ENCODE measurements around the gene HSPA9. TPM values are rescaled to one million over a fixed set of nuclear protein-coding genes. Genes with fewer than 3 reads are reported as not detected.
A peak's percentile ranks its signal among the peaks of the same experiment; 100 is the strongest.

The HSPA9 gene
- total and polyA plus RNA-seq, 2 of the 8 experiments (the other 6 are each of a cell fraction or from before 2014, with no cell fraction given), result 191 to 395 TPM

DNA sequence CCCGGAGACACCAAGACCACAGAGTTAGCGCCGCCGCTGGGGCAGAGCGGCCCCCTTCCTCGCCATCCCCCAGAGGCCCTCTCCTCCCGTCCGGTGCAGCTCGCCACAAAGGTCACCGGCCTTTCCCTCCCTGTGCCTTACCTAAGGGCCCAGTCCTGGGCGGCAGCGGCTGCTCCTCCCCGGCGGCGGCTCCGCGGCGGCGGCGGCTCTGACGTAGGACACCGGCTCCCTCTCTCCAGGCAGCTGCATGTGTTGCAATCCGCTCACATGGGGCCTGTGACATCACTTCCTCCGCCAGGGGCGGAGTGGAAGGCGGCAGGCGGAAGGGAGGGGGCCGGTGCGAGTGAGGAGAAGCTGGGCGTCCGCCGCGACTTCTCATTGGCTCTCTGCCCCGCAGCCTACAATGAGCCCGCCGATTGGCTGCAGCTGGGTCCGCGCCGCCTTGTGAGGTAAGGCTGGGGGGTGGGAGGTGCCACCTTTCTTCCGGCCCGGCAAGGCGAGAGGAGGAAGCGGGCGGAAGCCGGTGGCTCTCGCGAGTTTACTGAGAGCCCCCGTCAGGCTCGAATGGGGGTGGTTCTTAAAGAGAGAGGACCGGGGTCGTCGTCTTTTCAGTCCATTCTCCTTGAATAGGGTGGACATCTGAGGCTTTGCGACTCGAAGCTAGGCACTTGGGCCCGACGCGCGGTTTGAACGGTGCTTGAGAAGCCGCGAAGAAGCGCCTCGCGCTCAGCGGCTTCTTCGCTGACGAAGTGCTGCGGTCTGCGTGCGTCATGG lies 32.1 kb downstream of the HSPA9 start, which contains the start of gene ETF1:
Gene ETF1 (minus strand): TSS at position 281 of the 774 bp plus-strand sequence. CDS start 318 bp downstream, outside the sequence.
- Histone ChIP-seq H2BK20ac (ENCODE audit: low read length) (no peak within 1 kb of the TSS), H4K5ac (ENCODE audit: insufficient read length, low read depth, low read length) (peak within 1 kb of the TSS; percentile 98), H2BK120ac (replicated peaks; ENCODE audit: low read depth, low read length) (no peak within 1 kb of the TSS), H3K27me3 (replicated peaks in 1 of 4; ENCODE audit: control insufficient read depth in 3 of 4, extremely low read depth in 1 of 4, insufficient read depth in 3 of 4, low read length in 3 of 4) (no peaks in the 10 kb centered on the region), H3K4me3 (ENCODE audit: extremely low read depth in 1 of 4, insufficient read depth in 2 of 4, low read depth in 3 of 4, low read length in 4 of 4) (peak within 1 kb of the TSS; percentile 89 to 100 (median 95)), H3K79me1 (ENCODE audit: low read depth, low read length) (peaks cover 10% of the 10 kb centered on the region), H3K23me2 (ENCODE audit: low read depth, low read length) (peaks cover 15% of the 10 kb centered on the region), H3K27ac (ENCODE audit: low read depth, low read length) (peak within 1 kb of the TSS; percentile 100), H2BK12ac (ENCODE audit: low read depth, low read length) (peak within 1 kb of the TSS; percentile 78; the same call in 1 of the 2 replicates), H3K36me3 (ENCODE audit: control insufficient read depth in 2 of 4, insufficient read depth in 4 of 4, low read length in 3 of 4) (peaks cover 0 to 28% (median 1%) of the 10 kb centered on the region in 4 experiments; a peak in 2 of 8 replicates), H4K8ac (ENCODE audit: extremely low read depth, insufficient read depth, low read length) (peak within 1 kb of the TSS; percentile 99; the same call in 1 of the 2 replicates), H2AK5ac (ENCODE audit: low read depth, low read length) (peak within 1 kb of the TSS; percentile 83; the same call in 1 of the 2 replicates), H3K4me1 (replicated peaks in 1 of 4; ENCODE audit: control insufficient read depth in 3 of 4, insufficient read depth in 4 of 4, low read length in 3 of 4) (peaks cover 0 to 16% (median 2%) of the 10 kb centered on the region in 4 experiments; a peak in 4 of 7 replicates), H4K91ac (replicated peaks; ENCODE audit: insufficient read length, low read length) (peak within 1 kb of the TSS; percentile 94), H3K56ac (replicated peaks; ENCODE audit: insufficient read length, low read depth, low read length) (peak within 1 kb of the TSS; percentile 97), H2BK15ac (ENCODE audit: low read length) (no peak within 1 kb of the TSS), H3K18ac (ENCODE audit: extremely low read depth, low read length) (peak within 1 kb of the TSS; percentile 98), H3K23ac (ENCODE audit: insufficient read length) (no peak within 1 kb of the TSS), H4K20me1 (replicated peaks in 1 of 2; ENCODE audit: control insufficient read depth in 1 of 2, insufficient read depth in 2 of 2, low read length in 2 of 2) (peaks cover 8% of the 10 kb centered on the region in 2 experiments), H2BK5ac (ENCODE audit: low read depth, low read length) (peak within 1 kb of the TSS; percentile 99), H3K14ac (ENCODE audit: insufficient read length) (no peak within 1 kb of the TSS), H2AFZ (ENCODE audit: low read length) (peak within 1 kb of the TSS; percentile 74; the same call in 1 of the 2 replicates), H3K79me2 (ENCODE audit: control insufficient read depth in 1 of 2, insufficient read depth in 2 of 2, low read length in 2 of 2) (peaks cover 61 to 95% of the 10 kb centered on the region in 2 experiments), H3K4ac (replicated peaks; ENCODE audit: insufficient read length, low read depth, low read length) (peak within 1 kb of the TSS; percentile 91), H3K9ac (replicated peaks in 1 of 4; ENCODE audit: extremely low read depth in 1 of 4, low read depth in 3 of 4, low read length in 3 of 4) (peak within 1 kb of the TSS; percentile 95 to 99 (median 99)), H3K4me2 (ENCODE audit: insufficient read depth in 1 of 2, low read depth in 2 of 2, low read length in 2 of 2) (peak within 1 kb of the TSS; percentile 95 to 96), H3K9me3 (ENCODE audit: insufficient read depth in 2 of 2, low read depth in 1 of 2, low read length in 1 of 2) (no peaks in the 10 kb centered on the region)
- 2% methylated on average over 52 of the region's 70 CpGs; no CpG with 5 or more reads in 1 of the 2 experiments for WGBS, 2 experiments (ENCODE audit: extremely low coverage in 1 of 2, insufficient coverage in 1 of 2, insufficient read length in 1 of 2, insufficient replicate concordance in 2 of 2, low coverage in 1 of 2, low lambda C conversion rate in 2 of 2, missing lambda C conversion rate in 1 of 2)
- POLR2A ChIA-PET (ENCODE audit: partially characterized antibody), result interaction anchor here (0.8 to 26.9 kb wide), 35 partner anchors 9 to 799 kb away, joined by 3 to 1018 read pairs (median 6); partner anchors contain the start of genes EGR1, FAM53C, HSPA9 and KDM3B
- FAIRE-seq (peak; percentile 58), DNase-seq (ENCODE audit: low read depth in 1 of 2, low spot score in 2 of 2) (peak; percentile 98)
- CTCF ChIA-PET (ENCODE audit: partially characterized antibody), result interaction anchor here (0.6 to 2.3 kb wide), 5 partner anchors 34 to 936 kb away, joined by 3 to 15 read pairs (median 4); partner anchors contain the start of genes EGR1 and KDM3B
- TF ChIP-seq, protein P1, sequence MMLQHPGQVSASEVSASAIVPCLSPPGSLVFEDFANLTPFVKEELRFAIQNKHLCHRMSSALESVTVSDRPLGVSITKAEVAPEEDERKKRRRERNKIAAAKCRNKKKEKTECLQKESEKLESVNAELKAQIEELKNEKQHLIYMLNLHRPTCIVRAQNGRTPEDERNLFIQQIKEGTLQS (IDR thresholded peaks at IDR 0.05; ENCODE audit: insufficient read depth, low read depth, low read length), result peak; percentile 43; the same call in 1 of the 2 replicates
- no peak; the same call in 1 of the 2 replicates for TF ChIP-seq GABPA (IDR thresholded peaks at IDR 0.05; ENCODE audit: borderline replicate concordance, insufficient read depth, low read length)
- TF ChIP-seq NRF1 (IDR thresholded peaks at IDR 0.05; ENCODE audit: low read depth, low read length), result no peak
- TF ChIP-seq RBBP5 (IDR thresholded peaks at IDR 0.05; ENCODE audit: borderline replicate concordance, low read depth, low read length), result peak; percentile 75; the same call in 1 of the 2 replicates
- TF ChIP-seq SP2 (IDR thresholded peaks at IDR 0.05; ENCODE audit: low read length), result peak; percentile 76
- TF ChIP-seq TAF1 (IDR thresholded peaks at IDR 0.05; ENCODE audit: low read depth, low read length), result peak; percentile 84
- TF ChIP-seq NANOG (IDR thresholded peaks at IDR 0.05; ENCODE audit: insufficient read depth, low read depth, low read length, poor library complexity, severe bottlenecking), result no peak
- peak; percentile 100 for TF ChIP-seq CEBPB (IDR thresholded peaks at IDR 0.05; ENCODE audit: low read depth, low read length)
- TF ChIP-seq EP300 (IDR thresholded peaks at IDR 0.05; ENCODE audit: borderline replicate concordance in 1 of 2, low read depth in 2 of 2, low read length in 2 of 2), result peak in 1 of 2 experiments; percentile 72; a peak in 2 of 3 replicates
- no peak for TF ChIP-seq BCL11A (IDR thresholded peaks at IDR 0.05; ENCODE audit: low read depth in 2 of 2, low read length in 2 of 2)
